22Rv1 (cell line): Measurements from ENCODE around the gene STEAP4.

ENCODE experiments used
- CTCF ChIP-seq: fragments of 450-650 bp; IDR thresholded peaks from 2 replicates; pipeline ENCODE4 v1.5.1; 2017; ENCODE audit warnings: mild to moderate bottlenecking
- ZFX ChIP-seq: fragments of 450-650 bp; IDR thresholded peaks from 2 replicates; pipeline ENCODE4 v1.6.1; 2017; ENCODE audit warnings: antibody characterized with exemption, borderline replicate concordance

GRCh38 chr7:88322151-88322550, 15.5 kb upstream of the STEAP4 start:
- no peak for TF ChIP-seq ZFX
- no peak for TF ChIP-seq CTCF
